ENCODE data around the gene PANK1. TPM values are rescaled to one million over a fixed set of nuclear protein-coding genes. Genes with fewer than 3 reads are reported as not detected.

PANK1 gene
- total and polyA plus RNA-seq, 2 of the 8 experiments (the other 6 are each of a cell fraction or from before 2014, with no cell fraction given), result 18.5 to 40.4 TPM

DNA sequence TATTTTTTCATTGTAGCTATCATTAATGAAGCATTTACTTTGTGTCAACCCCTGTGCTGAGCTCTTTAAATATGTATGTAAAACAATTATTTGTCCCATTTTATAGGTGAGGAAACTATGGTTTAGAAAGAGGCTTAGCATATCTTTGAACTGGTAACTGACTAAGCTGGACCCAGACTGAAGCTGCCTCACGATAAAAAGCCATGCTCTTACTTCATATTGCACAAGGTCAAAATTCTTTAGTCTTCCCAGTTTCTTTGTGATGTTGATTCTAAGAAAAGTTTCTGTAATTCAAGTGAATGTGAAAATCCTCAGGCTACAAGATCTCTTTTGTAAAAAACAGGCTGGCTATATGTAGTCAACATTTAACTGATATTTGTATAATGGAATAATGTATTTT, 63.0 kb downstream of the PANK1 start:
- 79% methylated on average over 1 of the region's 1 CpG; no CpG with 5 or more reads in 1 of the 2 experiments for WGBS, 2 experiments (ENCODE audit: extremely low coverage in 1 of 2, insufficient coverage in 1 of 2, insufficient read length in 1 of 2, insufficient replicate concordance in 2 of 2, low coverage in 1 of 2, low lambda C conversion rate in 2 of 2, missing lambda C conversion rate in 1 of 2)
- Histone ChIP-seq H2AFZ (ENCODE audit: low read length) (no peak overlapping the region), H4K8ac (ENCODE audit: extremely low read depth, insufficient read depth, low read length) (no peak overlapping the region), H3K4me3 (ENCODE audit: extremely low read depth in 1 of 4, insufficient read depth in 2 of 4, low read depth in 3 of 4, low read length in 4 of 4) (no peak overlapping the region), H3K79me1 (ENCODE audit: low read depth, low read length) (no peaks in the 10 kb centered on the region), H3K4me1 (replicated peaks in 1 of 4; ENCODE audit: control insufficient read depth in 3 of 4, insufficient read depth in 4 of 4, low read length in 3 of 4) (no peaks in the 10 kb centered on the region; a peak in 1 of 7 replicates), H3K4ac (replicated peaks; ENCODE audit: insufficient read length, low read depth, low read length) (no peak overlapping the region), H3K18ac (ENCODE audit: extremely low read depth, low read length) (no peak overlapping the region), H2AK5ac (ENCODE audit: low read depth, low read length) (no peak overlapping the region), H3K4me2 (ENCODE audit: insufficient read depth in 1 of 2, low read depth in 2 of 2, low read length in 2 of 2) (no peak overlapping the region), H3K27ac (ENCODE audit: low read depth, low read length) (no peak overlapping the region), H4K91ac (replicated peaks; ENCODE audit: insufficient read length, low read length) (no peak overlapping the region), H2BK15ac (ENCODE audit: low read length) (no peak overlapping the region), H3K9ac (replicated peaks in 1 of 4; ENCODE audit: extremely low read depth in 1 of 4, low read depth in 3 of 4, low read length in 3 of 4) (no peak overlapping the region), H4K5ac (ENCODE audit: insufficient read length, low read depth, low read length) (no peak overlapping the region), H2BK120ac (replicated peaks; ENCODE audit: low read depth, low read length) (no peak overlapping the region), H2BK12ac (ENCODE audit: low read depth, low read length) (no peak overlapping the region), H3K36me3 (ENCODE audit: control insufficient read depth in 2 of 4, insufficient read depth in 4 of 4, low read length in 3 of 4) (peaks cover 0 to 10% (median 3%) of the 10 kb centered on the region in 4 experiments; a peak in 4 of 8 replicates), H4K20me1 (replicated peaks in 1 of 2; ENCODE audit: control insufficient read depth in 1 of 2, insufficient read depth in 2 of 2, low read length in 2 of 2) (peaks cover 0 to 2% of the 10 kb centered on the region in 2 experiments), H2BK5ac (ENCODE audit: low read depth, low read length) (no peak overlapping the region), H3K79me2 (ENCODE audit: control insufficient read depth in 1 of 2, insufficient read depth in 2 of 2, low read length in 2 of 2) (no peaks in the 10 kb centered on the region), H3K14ac (ENCODE audit: insufficient read length) (no peak overlapping the region), H3K27me3 (replicated peaks in 1 of 4; ENCODE audit: control insufficient read depth in 3 of 4, extremely low read depth in 1 of 4, insufficient read depth in 3 of 4, low read length in 3 of 4) (no peaks in the 10 kb centered on the region), H2BK20ac (ENCODE audit: low read length) (no peak overlapping the region), H3K23me2 (ENCODE audit: low read depth, low read length) (no peaks in the 10 kb centered on the region), H3K56ac (replicated peaks; ENCODE audit: insufficient read length, low read depth, low read length) (no peak overlapping the region), H3K9me3 (ENCODE audit: insufficient read depth in 2 of 2, low read depth in 1 of 2, low read length in 1 of 2) (no peaks in the 10 kb centered on the region), H3K23ac (ENCODE audit: insufficient read length) (no peak overlapping the region)
- ChIA-PET POLR2A (ENCODE audit: partially characterized antibody) (no interaction called here), CTCF (ENCODE audit: partially characterized antibody) (interaction anchor here (0.6 kb wide), 1 partner anchor 504 kb away, joined by 3 read pairs; no protein-coding TSS in a partner anchor)
- TF ChIP-seq CEBPB (IDR thresholded peaks at IDR 0.05; ENCODE audit: low read depth, low read length) (peak; percentile 60; the same call in 1 of the 2 replicates), TAF7 (optimal IDR thresholded peaks at IDR 0.05; ENCODE audit: borderline replicate concordance, low read depth, low read length) (no peak), CREB1 (IDR thresholded peaks at IDR 0.05) (no peak)
- TF ChIP-seq, protein P1, sequence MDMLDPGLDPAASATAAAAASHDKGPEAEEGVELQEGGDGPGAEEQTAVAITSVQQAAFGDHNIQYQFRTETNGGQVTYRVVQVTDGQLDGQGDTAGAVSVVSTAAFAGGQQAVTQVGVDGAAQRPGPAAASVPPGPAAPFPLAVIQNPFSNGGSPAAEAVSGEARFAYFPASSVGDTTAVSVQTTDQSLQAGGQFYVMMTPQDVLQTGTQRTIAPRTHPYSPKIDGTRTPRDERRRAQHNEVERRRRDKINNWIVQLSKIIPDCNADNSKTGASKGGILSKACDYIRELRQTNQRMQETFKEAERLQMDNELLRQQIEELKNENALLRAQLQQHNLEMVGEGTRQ (IDR thresholded peaks at IDR 0.05; ENCODE audit: low read length), result no peak
- FAIRE-seq (peak; percentile 78), DNase-seq (ENCODE audit: low read depth in 1 of 2, low spot score in 2 of 2) (no peak)

Measured in H1 (cell line).